Gastrocnemius medialis (tissue), 4 donors: ENCODE results near the gene FABP6. TPM values are rescaled to one million over a fixed set of nuclear protein-coding genes. Genes with fewer than 3 reads are reported as not detected.

ENCODE experiments used
- ATAC-seq, 2 donors: fragments of 150-250 bp; one replicate each; pipeline ENCODE4 v1.9.1; 2016
- DNase-seq, 2 donors: peaks; one replicate each; pipeline ENCODE4 v3.0.0-alpha.2; 2019
- H3K27ac ChIP-seq, 4 donors: fragments of 200-600 bp; sonication (generic); 1 replicate in 1 of 4; 2 replicates in 3 of 4; pipeline ENCODE4 v1.5.1; 2016 to 2018; ENCODE audit warnings: mild to moderate bottlenecking in 2 of 4, moderate library complexity in 1 of 4
- H3K27me3 ChIP-seq, 3 donors: fragments of 200-600 bp; sonication (generic) in 2 of 3; 1 replicate in 1 of 3; 2 replicates in 2 of 3; pipeline versions ENCODE4 v1.5.1 to v1.6.0; 2016 to 2019; ENCODE audit warnings: mild to moderate bottlenecking in 1 of 3, moderate library complexity in 1 of 3
- H3K36me3 ChIP-seq, 2 donors: fragments of 200-600 bp; sonication (generic) in 1 of 2; one replicate each; pipeline ENCODE4 v1.5.1; 2017 to 2018
- H3K4me1 ChIP-seq, 2 donors: fragments of 200-600 bp; sonication (generic) in 1 of 2; one replicate each; pipeline ENCODE4 v1.5.1; 2016 to 2017; ENCODE audit warnings: mild to moderate bottlenecking in 2 of 2
- H3K4me3 ChIP-seq, 4 donors: fragments of 200-600 bp; sonication (generic) in 3 of 4; 1 replicate in 1 of 4; 2 replicates in 3 of 4; pipeline ENCODE4 v1.5.1; 2016 to 2019; ENCODE audit warnings: mild to moderate bottlenecking in 2 of 4
- H3K9me3 ChIP-seq, 3 donors: fragments of 200-600 bp; sonication (generic) in 2 of 3; 1 replicate in 1 of 3; 2 replicates in 2 of 3; pipeline ENCODE4 v1.5.1; 2016 to 2019
- CTCF ChIP-seq, 5 experiments: fragments of 450-650 bp in 3 of 5; fragments of 200-600 bp in 2 of 5; sonication (generic) in 2 of 5; IDR thresholded peaks in 4 of 5; conservative IDR thresholded peaks in 1 of 5; 1 replicate in 4 of 5; 2 replicates in 1 of 5; pipeline ENCODE4 v1.5.1; 2016 to 2019; ENCODE audit warnings: antibody characterized with exemption in 5 of 5, mild to moderate bottlenecking in 3 of 5, moderate library complexity in 3 of 5
- POLR2A ChIP-seq, 2 donors: fragments of 450-650 bp; IDR thresholded peaks; one replicate each; pipeline ENCODE4 v1.6.1; 2017; ENCODE audit warnings: antibody characterized with exemption in 2 of 2, mild to moderate bottlenecking in 2 of 2, moderate library complexity in 2 of 2
- in situ Hi-C, 4 donors: fragments of 200-750 bp; cut with MboI; loops; one replicate each; pipeline versions ENCODE4 v1.15.0 to v1.8.0; 2017; ENCODE audit warnings: low sequenced_read_pairs in 4 of 4
- intact Hi-C: fragments of 100-400 bp; cut with DNase I; formaldehyde crosslinking; loops from one replicate; pipeline ENCODE4 v1.15.1; 2023; ENCODE audit warnings: low total_unique reads
- total RNA-seq, 4 donors: library from RNA; depleted of rRNA; stranded (reverse); fragments of >200 nt; gene quantifications; one replicate each; pipeline versions ENCODE4 v1.1.0 to v1.2.3, GENCODE V29; 2016

Gene FABP6
- total RNA-seq, 4 donors from 2014 or later, result not detected

- ATAC-seq (no peak), DNase-seq (no peak)
- Histone ChIP-seq H3K9me3 (no peaks in the 10 kb centered on the region), H3K27me3 (no peaks in the 10 kb centered on the region), H3K36me3 (no peaks in the 10 kb centered on the region), H3K4me1 (no peaks in the 10 kb centered on the region), H3K4me3 (no peak overlapping the region), H3K27ac (no peak overlapping the region)
- TF ChIP-seq POLR2A (IDR thresholded peaks at IDR 0.05) (no peak), CTCF (IDR thresholded peaks at IDR 0.05 in 4 of 5, conservative IDR thresholded peaks at IDR 0.05 in 1 of 5) (no peak)
- intact Hi-C loops (no loop called here), in situ Hi-C loops (loop anchor here in 1 of 4 donors (10.0 kb wide), 1 partner anchor 115 kb away; no protein-coding TSS in a partner anchor)
Measured at GRCh38 chr5:160219356-160219755, 9.9 kb upstream of the FABP6 start.

- TF ChIP-seq CTCF (IDR thresholded peaks at IDR 0.05 in 4 of 5, conservative IDR thresholded peaks at IDR 0.05 in 1 of 5) (no peak), POLR2A (IDR thresholded peaks at IDR 0.05) (no peak)
- Histone ChIP-seq H3K27me3 (no peaks in the 10 kb centered on the region), H3K9me3 (no peaks in the 10 kb centered on the region), H3K27ac (no peak overlapping the region), H3K4me1 (no peaks in the 10 kb centered on the region), H3K4me3 (no peak overlapping the region), H3K36me3 (no peaks in the 10 kb centered on the region)
- ATAC-seq (no peak), DNase-seq (no peak)
- in situ Hi-C loops (no loop called here), intact Hi-C loops (no loop called here)
Measured at GRCh38 chr5:160221082-160221481, 8.2 kb upstream of the FABP6 start.

- in situ Hi-C loops, result no loop called here
- no peak for ATAC-seq
Measured at GRCh38 chr5:160227012-160227411, 2.3 kb upstream of the FABP6 start.

GRCh38 chr5:160230686-160231527 is 1.6 kb downstream of the FABP6 start:
- H3K27ac ChIP-seq, result no peak overlapping the region
- TF ChIP-seq CTCF (IDR thresholded peaks at IDR 0.05 in 4 of 5, conservative IDR thresholded peaks at IDR 0.05 in 1 of 5) (no peak), POLR2A (IDR thresholded peaks at IDR 0.05) (no peak)
- no peak overlapping the region for H3K4me3 ChIP-seq
- H3K36me3 ChIP-seq, result no peaks in the 10 kb centered on the region
- intact Hi-C loops, result no loop called here
- H3K4me1 ChIP-seq, result no peaks in the 10 kb centered on the region
- DNase-seq (no peak), ATAC-seq (no peak)
- no peaks in the 10 kb centered on the region for H3K27me3 ChIP-seq
- H3K9me3 ChIP-seq, result no peaks in the 10 kb centered on the region
- in situ Hi-C loops, result no loop called here

More at GRCh38 chr5:160227012-160227411, 2.3 kb upstream of the FABP6 start:
- Histone ChIP-seq H3K27me3 (no peaks in the 10 kb centered on the region), H3K27ac (no peak overlapping the region), H3K4me1 (no peaks in the 10 kb centered on the region), H3K9me3 (no peaks in the 10 kb centered on the region), H3K36me3 (no peaks in the 10 kb centered on the region), H3K4me3 (no peak overlapping the region)
- TF ChIP-seq CTCF (IDR thresholded peaks at IDR 0.05 in 4 of 5, conservative IDR thresholded peaks at IDR 0.05 in 1 of 5), result no peak
- TF ChIP-seq POLR2A (IDR thresholded peaks at IDR 0.05), result no peak
- intact Hi-C loops, result no loop called here
- no peak for DNase-seq
